NCI-H82 (cell line): ENCODE results near the gene MTUS2.

Source experiments
- DNase-seq: peaks from one replicate; lab custom pipeline; 2025; lab: John Stamatoyannopoulos, UW

Gene MTUS2

DNA sequence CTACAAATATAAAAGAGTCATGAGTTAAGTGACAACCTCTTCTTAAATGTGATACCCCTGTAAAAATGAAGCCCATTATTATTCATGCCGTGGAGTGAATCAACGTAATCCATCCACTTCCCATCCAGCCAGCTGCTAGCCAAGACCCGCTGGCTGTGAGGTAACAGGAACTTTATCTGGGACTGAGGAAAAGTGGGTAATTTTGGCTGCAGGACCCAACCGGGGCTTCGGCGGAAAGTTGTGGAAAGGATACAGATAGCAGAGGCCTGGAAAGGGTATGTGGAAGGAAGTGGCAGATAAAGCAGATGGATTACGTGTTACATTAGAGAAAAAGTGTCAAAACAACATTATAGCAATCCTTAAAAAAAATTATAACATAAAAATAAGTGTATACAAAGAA lies 727.0 kb downstream of the MTUS2 start:
- DNase-seq, result no peak

DNA sequence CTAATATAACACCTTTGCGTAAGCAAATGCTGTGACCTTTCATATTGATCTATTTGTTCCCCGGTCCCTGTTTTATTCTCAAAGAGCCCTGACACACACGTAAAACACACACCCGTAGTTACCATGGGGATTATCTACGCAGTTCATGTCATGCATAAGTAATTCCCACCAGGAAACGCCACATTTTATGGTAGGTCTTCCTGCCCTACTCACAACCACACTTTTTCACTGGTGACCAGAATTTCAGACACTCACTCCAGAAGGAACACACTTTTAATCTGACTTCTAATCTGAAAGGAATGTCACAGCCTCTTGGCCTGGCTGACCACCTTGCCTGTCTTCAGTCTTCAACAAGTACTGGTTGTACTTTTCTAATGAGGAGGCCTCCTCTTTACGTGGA lies 728.6 kb downstream of the MTUS2 start:
- DNase-seq, result no peak

DNA sequence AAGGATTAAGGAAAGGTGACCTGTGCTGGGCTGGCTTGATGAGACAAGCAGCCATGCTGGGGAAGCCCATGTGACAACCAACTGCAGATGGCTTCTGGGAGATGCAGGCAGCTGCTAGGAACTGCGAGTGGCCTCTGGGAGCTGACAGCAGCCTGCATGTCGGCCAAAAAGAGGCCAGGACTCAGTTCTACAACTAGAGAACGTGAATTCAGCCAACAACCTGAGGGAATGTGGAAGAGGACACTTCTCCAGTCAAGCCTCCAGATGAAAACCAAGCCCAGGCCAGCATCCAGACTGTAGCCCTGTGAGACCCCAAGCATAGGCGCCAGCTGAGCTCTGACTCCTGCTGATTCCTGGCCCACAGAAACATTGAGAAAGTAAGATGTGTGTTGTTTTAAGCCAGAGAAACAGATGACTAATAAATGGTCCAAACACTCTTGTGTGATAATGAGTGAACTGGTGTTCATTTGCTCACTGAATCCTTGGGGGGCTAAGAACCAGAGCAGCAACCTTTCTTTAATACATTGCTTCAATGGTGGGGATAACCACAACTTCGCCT lies 730.4 kb downstream of the MTUS2 start:
- DNase-seq, result no peak

DNA sequence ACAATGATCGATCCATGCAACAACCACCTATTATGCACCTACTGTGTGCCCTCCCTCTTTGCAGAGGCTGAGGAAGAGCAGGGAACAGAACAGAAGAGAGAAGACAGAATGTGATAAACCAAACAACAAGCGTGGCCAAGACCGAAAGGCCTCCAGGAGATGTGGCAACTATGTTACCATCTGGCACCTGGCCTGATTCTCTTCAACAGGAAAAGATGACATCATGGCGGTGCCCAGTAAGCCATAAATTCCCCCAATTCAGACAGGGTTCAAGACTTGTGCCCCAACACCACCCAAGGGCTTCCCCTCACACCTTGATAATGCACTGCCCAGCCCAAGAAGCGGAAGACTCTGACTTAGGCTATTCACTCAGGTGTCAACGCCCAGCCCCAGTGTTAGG lies 731.1 kb downstream of the MTUS2 start:
- no peak for DNase-seq
